Transverse colon (tissue), 3 donors: ENCODE measurements around the gene THOC2.

ENCODE experiments used
- CTCF ChIP-seq, 5 experiments: fragments of 200-600 bp in 3 of 5; fragments of 450-650 bp in 2 of 5; sonication (generic) in 3 of 5; IDR thresholded peaks; 1 replicate in 2 of 5; 2 replicates in 3 of 5; pipeline ENCODE4 v1.5.1; 2016 to 2017; ENCODE audit warnings: antibody characterized with exemption in 5 of 5, inconsistent platforms in 3 of 5, mild to moderate bottlenecking in 2 of 5, moderate library complexity in 1 of 5
- EP300 ChIP-seq: sonication (generic); formaldehyde crosslinking; IDR thresholded peaks from one replicate; pipeline ENCODE4 v1.6.1; 2017; ENCODE audit warnings: antibody characterized with exemption, low read depth
- POLR2A ChIP-seq: fragments of 450-650 bp; IDR thresholded peaks from one replicate; pipeline ENCODE4 v1.6.1; 2016; ENCODE audit warnings: antibody characterized with exemption, mild to moderate bottlenecking, moderate library complexity

- TF ChIP-seq CTCF (IDR thresholded peaks at IDR 0.05) = no peak
- no peak for TF ChIP-seq EP300
- no peak for TF ChIP-seq POLR2A
Observed at GRCh38 chrX:123749643-123750042, 16.8 kb upstream of the THOC2 start.
